IPS-18a (cell line): Measurements from ENCODE around the gene CREM.

Source experiments
- H3K27ac ChIP-seq: one replicate; pipeline ENCODE4 v1.5.1; 2013; ENCODE audit warnings: low read length
- H3K27me3 ChIP-seq: one replicate; pipeline ENCODE4 v1.6.1; 2013; ENCODE audit warnings: mild to moderate bottlenecking, low read length; ENCODE audit not compliant: control insufficient read depth, insufficient read depth
- H3K36me3 ChIP-seq: one replicate; pipeline ENCODE4 v1.6.1; 2013; ENCODE audit warnings: low read depth, low read length; ENCODE audit not compliant: control insufficient read depth
- H3K4me1 ChIP-seq: one replicate; pipeline ENCODE4 v1.6.1; 2013; ENCODE audit warnings: low read depth, low read length; ENCODE audit not compliant: control insufficient read depth
- H3K4me3 ChIP-seq: one replicate; pipeline ENCODE4 v1.5.1; 2013; ENCODE audit warnings: low read length
- H3K9ac ChIP-seq: one replicate; pipeline ENCODE4 v1.6.1; 2013; ENCODE audit warnings: mild to moderate bottlenecking, low read length, moderate library complexity
- H3K9me3 ChIP-seq: one replicate; pipeline ENCODE4 v1.6.1; 2013; ENCODE audit warnings: low read depth, low read length; ENCODE audit not compliant: control insufficient read depth

CREM gene

DNA sequence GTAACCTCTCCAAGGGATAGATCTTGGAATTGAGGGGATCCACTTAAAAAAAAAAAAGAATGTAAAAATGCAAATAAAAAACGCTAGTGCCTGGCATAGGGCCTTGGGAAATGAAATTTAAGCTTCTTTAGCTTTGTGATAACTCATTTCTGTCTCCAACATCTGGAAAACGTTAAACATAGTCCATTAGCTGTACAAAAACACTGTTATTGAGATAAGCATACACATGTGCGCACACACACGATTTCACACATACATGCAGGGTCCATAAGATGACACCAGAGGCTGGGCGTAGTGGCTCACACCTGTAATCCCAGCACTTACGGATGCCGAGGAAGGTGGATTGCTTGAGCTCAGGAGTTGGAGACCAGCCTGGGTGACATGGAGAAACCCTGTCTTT is 22.8 kb upstream of the CREM start:
- no peaks in the 10 kb centered on the region for H3K4me1 ChIP-seq
- no peaks in the 10 kb centered on the region for H3K9me3 ChIP-seq
- no peak overlapping the region for H3K27ac ChIP-seq
- H3K36me3 ChIP-seq: no peaks in the 10 kb centered on the region
- H3K9ac ChIP-seq: no peak overlapping the region
- H3K4me3 ChIP-seq: no peak overlapping the region
- no peaks in the 10 kb centered on the region for H3K27me3 ChIP-seq

GRCh38 chr10:35112571-35112970 is 14.1 kb upstream of the CREM start:
- H3K36me3 ChIP-seq: no peaks in the 10 kb centered on the region
- no peak overlapping the region for H3K4me3 ChIP-seq
- no peaks in the 10 kb centered on the region for H3K4me1 ChIP-seq
- H3K27me3 ChIP-seq: no peaks in the 10 kb centered on the region
- H3K9me3 ChIP-seq: no peaks in the 10 kb centered on the region
- no peak overlapping the region for H3K9ac ChIP-seq
- H3K27ac ChIP-seq: no peak overlapping the region

DNA sequence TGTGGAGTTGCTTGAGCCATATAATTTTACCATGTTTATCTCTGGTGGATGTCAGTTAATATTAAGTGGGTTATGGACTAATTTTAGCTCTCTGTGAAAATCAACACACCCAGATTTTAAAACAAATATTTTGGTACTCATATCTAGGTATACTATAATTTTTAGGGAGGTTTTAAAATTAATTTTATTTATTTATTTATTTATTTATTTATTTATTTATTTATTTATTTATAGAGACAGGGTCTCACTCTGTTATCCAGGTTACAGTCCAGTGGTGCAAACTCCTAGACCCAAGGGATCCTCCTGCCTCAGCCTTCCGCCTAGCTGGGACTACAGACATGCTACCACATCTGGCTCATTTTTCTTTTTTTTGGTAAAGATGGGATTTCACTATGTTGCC is 7.3 kb upstream of the CREM start:
- H3K36me3 ChIP-seq: no peaks in the 10 kb centered on the region
- no peak overlapping the region for H3K4me3 ChIP-seq
- H3K9me3 ChIP-seq: no peaks in the 10 kb centered on the region
- no peak overlapping the region for H3K9ac ChIP-seq
- H3K27ac ChIP-seq: no peak overlapping the region
- H3K27me3 ChIP-seq: no peaks in the 10 kb centered on the region
- no peaks in the 10 kb centered on the region for H3K4me1 ChIP-seq

- Histone ChIP-seq H3K4me1 (no peaks in the 10 kb centered on the region), H3K9ac (no peak overlapping the region), H3K9me3 (no peaks in the 10 kb centered on the region), H3K4me3 (no peak overlapping the region), H3K27ac (no peak overlapping the region), H3K27me3 (no peaks in the 10 kb centered on the region), H3K36me3 (no peaks in the 10 kb centered on the region)
Measured at GRCh38 chr10:35124540-35124939, 2.1 kb upstream of the CREM start.

GRCh38 chr10:35126062-35126529 is 550 bp upstream of the CREM start:
- Histone ChIP-seq H3K4me1 (no peaks in the 10 kb centered on the region), H3K9me3 (no peaks in the 10 kb centered on the region), H3K27me3 (no peaks in the 10 kb centered on the region), H3K4me3 (peak overlapping the region; percentile 62), H3K9ac (peak overlapping the region; percentile 51), H3K27ac (peak overlapping the region; percentile 77), H3K36me3 (no peaks in the 10 kb centered on the region)

DNA sequence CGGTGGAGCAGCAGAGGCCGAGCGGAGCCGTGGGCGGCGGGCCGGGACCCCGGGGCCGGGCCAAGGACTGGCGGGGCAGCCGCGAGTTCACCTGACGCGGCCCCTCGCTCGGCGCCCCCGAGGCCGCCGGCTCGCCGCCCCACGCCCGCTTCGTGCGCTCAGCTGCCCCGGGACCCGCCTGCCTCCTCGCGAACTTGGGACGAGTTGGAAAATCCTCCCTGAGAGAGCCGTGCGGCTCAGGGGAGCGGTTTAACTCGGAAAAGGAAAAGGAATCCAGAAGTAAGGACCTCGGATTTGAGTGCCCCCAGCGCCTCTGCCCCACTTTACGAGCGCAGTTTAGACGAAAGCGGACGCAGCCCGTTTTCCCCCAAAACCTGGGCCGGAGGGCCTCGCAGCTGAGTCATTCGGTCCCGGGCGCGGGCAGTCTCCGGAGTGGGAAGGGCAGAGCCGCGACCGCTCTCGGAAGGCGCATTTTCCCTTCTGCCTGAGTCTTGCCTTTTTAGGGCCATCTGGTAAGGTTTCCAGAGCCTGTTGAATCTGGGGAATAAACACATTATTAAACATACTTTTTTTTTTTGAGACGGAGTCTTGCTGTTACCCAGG is 744 bp downstream of the CREM start:
- H3K27me3 ChIP-seq: no peaks in the 10 kb centered on the region
- H3K27ac ChIP-seq: peak overlapping the region; percentile 80
- H3K4me1 ChIP-seq: no peaks in the 10 kb centered on the region
- no peaks in the 10 kb centered on the region for H3K9me3 ChIP-seq
- peak overlapping the region; percentile 82 for H3K4me3 ChIP-seq
- H3K9ac ChIP-seq: peak overlapping the region; percentile 94
- H3K36me3 ChIP-seq: no peaks in the 10 kb centered on the region

- no peaks in the 10 kb centered on the region for H3K36me3 ChIP-seq
- H3K4me3 ChIP-seq: no peak overlapping the region
- no peak overlapping the region for H3K27ac ChIP-seq
- H3K9ac ChIP-seq: no peak overlapping the region
- no peaks in the 10 kb centered on the region for H3K4me1 ChIP-seq
- H3K27me3 ChIP-seq: no peaks in the 10 kb centered on the region
- H3K9me3 ChIP-seq: no peaks in the 10 kb centered on the region
Measured at GRCh38 chr10:35129185-35129674, 2.6 kb downstream of the CREM start.

DNA sequence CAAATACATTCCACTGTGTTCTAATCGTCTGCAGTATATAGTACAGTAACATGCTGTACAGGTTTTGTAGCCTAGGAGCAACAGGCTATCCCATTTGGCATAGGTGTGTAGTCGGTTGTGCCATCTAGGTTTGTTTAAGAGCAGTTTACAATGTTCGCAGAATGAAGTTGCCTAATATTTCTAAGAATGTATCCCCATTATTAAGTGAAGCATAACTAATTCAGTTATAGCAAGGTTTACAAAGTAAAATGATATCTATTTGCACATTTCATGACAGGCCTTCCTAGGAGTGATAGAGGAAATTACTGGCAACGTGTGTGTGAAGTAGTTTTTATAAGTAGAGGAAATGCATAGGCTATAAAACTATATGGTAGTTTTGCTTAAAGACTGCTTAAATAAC is 4.0 kb downstream of the CREM start:
- no peak overlapping the region for H3K27ac ChIP-seq
- H3K9ac ChIP-seq: no peak overlapping the region
- H3K4me3 ChIP-seq: no peak overlapping the region
- H3K4me1 ChIP-seq: no peaks in the 10 kb centered on the region
- H3K9me3 ChIP-seq: no peaks in the 10 kb centered on the region
- no peaks in the 10 kb centered on the region for H3K36me3 ChIP-seq
- no peaks in the 10 kb centered on the region for H3K27me3 ChIP-seq

DNA sequence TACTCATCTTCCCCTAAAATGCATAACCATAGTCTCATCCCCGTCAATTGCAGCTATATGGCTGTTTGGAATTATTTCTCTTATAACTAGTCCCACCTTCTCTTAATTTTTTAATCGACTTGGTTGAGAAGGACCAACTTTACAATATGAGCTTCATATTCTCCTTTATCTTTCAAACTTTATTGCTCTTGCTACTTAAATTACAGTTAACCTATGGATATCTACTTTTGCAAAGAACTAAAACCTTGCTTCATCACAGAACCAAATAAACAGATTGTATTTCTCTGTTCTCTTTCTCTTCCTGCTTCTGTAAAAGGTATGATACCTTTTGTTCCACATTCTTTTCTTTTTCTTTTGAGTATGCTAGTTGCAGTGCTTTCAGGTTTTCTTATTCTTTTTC is 6.1 kb downstream of the CREM start:
- Histone ChIP-seq H3K36me3 (no peaks in the 10 kb centered on the region), H3K27ac (no peak overlapping the region), H3K27me3 (no peaks in the 10 kb centered on the region), H3K9me3 (no peaks in the 10 kb centered on the region), H3K4me3 (no peak overlapping the region), H3K4me1 (no peaks in the 10 kb centered on the region), H3K9ac (no peak overlapping the region)

- Histone ChIP-seq H3K4me3 (no peak overlapping the region), H3K27ac (no peak overlapping the region), H3K4me1 (no peaks in the 10 kb centered on the region), H3K27me3 (no peaks in the 10 kb centered on the region), H3K9ac (no peak overlapping the region), H3K36me3 (no peaks in the 10 kb centered on the region), H3K9me3 (no peaks in the 10 kb centered on the region)
Measured at GRCh38 chr10:35133586-35133985, 6.9 kb downstream of the CREM start.

- H3K4me3 ChIP-seq: no peak overlapping the region
- no peaks in the 10 kb centered on the region for H3K9me3 ChIP-seq
- H3K27ac ChIP-seq: no peak overlapping the region
- H3K4me1 ChIP-seq: no peaks in the 10 kb centered on the region
- H3K9ac ChIP-seq: no peak overlapping the region
- H3K36me3 ChIP-seq: no peaks in the 10 kb centered on the region
- no peaks in the 10 kb centered on the region for H3K27me3 ChIP-seq
Measured at GRCh38 chr10:35135861-35136260, 9.2 kb downstream of the CREM start.

- Histone ChIP-seq H3K36me3 (no peaks in the 10 kb centered on the region), H3K4me1 (no peaks in the 10 kb centered on the region), H3K27me3 (no peaks in the 10 kb centered on the region), H3K4me3 (no peak overlapping the region), H3K9me3 (no peaks in the 10 kb centered on the region), H3K27ac (no peak overlapping the region), H3K9ac (no peak overlapping the region)
Measured at GRCh38 chr10:35136263-35136815, 9.7 kb downstream of the CREM start.
